Measurements from ENCODE around the gene SYT1. TPM values are rescaled to one million over a fixed set of nuclear protein-coding genes. Genes with fewer than 3 reads are reported as not detected.

The SYT1 gene
- total RNA-seq, 1 experiment from 2014 or later = 80.9 TPM

GRCh38 chr12:79183926-79184325, 319.4 kb downstream of the SYT1 start:
- no peaks in the 10 kb centered on the region for H3K9me3 ChIP-seq (ENCODE audit: low read depth, low read length, poor library complexity, severe bottlenecking)
- peak; percentile 80 for DNase-seq (ENCODE audit: low spot score)
- CTCF ChIA-PET = no interaction called here

GRCh38 chr12:79186506-79186905, 321.9 kb downstream of the SYT1 start:
- Histone ChIP-seq H3K4me3 (ENCODE audit: low read depth, low read length, poor library complexity, severe bottlenecking) (no peak overlapping the region), H3K27ac (ENCODE audit: low read depth, low read length, poor library complexity, severe bottlenecking) (no peak overlapping the region), H3K4me1 (ENCODE audit: insufficient read depth, low read length, poor library complexity, severe bottlenecking) (peaks cover 70% of the 10 kb centered on the region), H3K27me3 (replicated peaks; ENCODE audit: insufficient read depth, low read depth, low read length, poor library complexity) (no peaks in the 10 kb centered on the region), H3K36me3 (ENCODE audit: insufficient read depth, low read length, poor library complexity, severe bottlenecking) (no peaks in the 10 kb centered on the region), H3K9me3 (ENCODE audit: low read depth, low read length, poor library complexity, severe bottlenecking) (no peaks in the 10 kb centered on the region)
- no peak for TF ChIP-seq CTCF (conservative IDR thresholded peaks at IDR 0.05; ENCODE audit: low read depth, low read length)
- TF ChIP-seq EZH2 (IDR thresholded peaks at IDR 0.05; ENCODE audit: borderline replicate concordance, low read depth, low read length, poor library complexity, severe bottlenecking) = no peak
- CTCF ChIA-PET = no interaction called here
- intact Hi-C loops (cut with micrococcal nuclease; ENCODE audit: unreplicated experiment) = loop anchor here (10.0 kb wide), 1 partner anchor 252 kb away; no protein-coding TSS in a partner anchor
- BruUV-seq (replicated peaks) = no TSS peak
- peak; percentile 86 for DNase-seq (ENCODE audit: low spot score)
- POLR2A ChIA-PET (ENCODE audit: low non-redundant PET) = interaction anchor here (0.7 kb wide), 1 partner anchor 64 kb away, joined by 4 read pairs; no protein-coding TSS in a partner anchor

More at GRCh38 chr12:79183926-79184325, 319.4 kb downstream of the SYT1 start:
- no TSS peak for BruUV-seq (replicated peaks)
- intact Hi-C loops (cut with micrococcal nuclease; ENCODE audit: unreplicated experiment) = loop anchor here (5.0 to 10.0 kb wide), 2 partner anchors 188 to 249 kb away; no protein-coding TSS in a partner anchor
- POLR2A ChIA-PET (ENCODE audit: low non-redundant PET) = no interaction called here
- Histone ChIP-seq H3K36me3 (ENCODE audit: insufficient read depth, low read length, poor library complexity, severe bottlenecking) (no peaks in the 10 kb centered on the region), H3K4me3 (ENCODE audit: low read depth, low read length, poor library complexity, severe bottlenecking) (no peak overlapping the region), H3K27ac (ENCODE audit: low read depth, low read length, poor library complexity, severe bottlenecking) (peak overlapping the region; percentile 44), H3K4me1 (ENCODE audit: insufficient read depth, low read length, poor library complexity, severe bottlenecking) (peaks cover 70% of the 10 kb centered on the region), H3K27me3 (replicated peaks; ENCODE audit: insufficient read depth, low read depth, low read length, poor library complexity) (no peaks in the 10 kb centered on the region)
- TF ChIP-seq EZH2 (IDR thresholded peaks at IDR 0.05; ENCODE audit: borderline replicate concordance, low read depth, low read length, poor library complexity, severe bottlenecking) (no peak), CTCF (conservative IDR thresholded peaks at IDR 0.05; ENCODE audit: low read depth, low read length) (no peak)

- POLR2A ChIA-PET (ENCODE audit: low non-redundant PET) = no interaction called here
- no peak overlapping the region for H3K4me3 ChIP-seq (ENCODE audit: low read depth, low read length, poor library complexity, severe bottlenecking)
- intact Hi-C loops (cut with micrococcal nuclease; ENCODE audit: unreplicated experiment) = loop anchor here (10.0 kb wide), 1 partner anchor 252 kb away; no protein-coding TSS in a partner anchor
- no peaks in the 10 kb centered on the region for H3K36me3 ChIP-seq (ENCODE audit: insufficient read depth, low read length, poor library complexity, severe bottlenecking)
- H3K4me1 ChIP-seq (ENCODE audit: insufficient read depth, low read length, poor library complexity, severe bottlenecking) = peaks cover 67% of the 10 kb centered on the region
- no peak for TF ChIP-seq CTCF (conservative IDR thresholded peaks at IDR 0.05; ENCODE audit: low read depth, low read length)
- no peak for TF ChIP-seq EZH2 (IDR thresholded peaks at IDR 0.05; ENCODE audit: borderline replicate concordance, low read depth, low read length, poor library complexity, severe bottlenecking)
- no peak overlapping the region for H3K27ac ChIP-seq (ENCODE audit: low read depth, low read length, poor library complexity, severe bottlenecking)
- BruUV-seq (replicated peaks) = no TSS peak
- no peaks in the 10 kb centered on the region for H3K27me3 ChIP-seq (replicated peaks; ENCODE audit: insufficient read depth, low read depth, low read length, poor library complexity)
- peak; percentile 44 for DNase-seq (ENCODE audit: low spot score)
- CTCF ChIA-PET = no interaction called here
- H3K9me3 ChIP-seq (ENCODE audit: low read depth, low read length, poor library complexity, severe bottlenecking) = no peaks in the 10 kb centered on the region
Measured at GRCh38 chr12:79187032-79187431, 322.5 kb downstream of the SYT1 start.

Data from A673 (cell line).